ENCODE data around the gene CPNE1.

Gene CPNE1

DNA sequence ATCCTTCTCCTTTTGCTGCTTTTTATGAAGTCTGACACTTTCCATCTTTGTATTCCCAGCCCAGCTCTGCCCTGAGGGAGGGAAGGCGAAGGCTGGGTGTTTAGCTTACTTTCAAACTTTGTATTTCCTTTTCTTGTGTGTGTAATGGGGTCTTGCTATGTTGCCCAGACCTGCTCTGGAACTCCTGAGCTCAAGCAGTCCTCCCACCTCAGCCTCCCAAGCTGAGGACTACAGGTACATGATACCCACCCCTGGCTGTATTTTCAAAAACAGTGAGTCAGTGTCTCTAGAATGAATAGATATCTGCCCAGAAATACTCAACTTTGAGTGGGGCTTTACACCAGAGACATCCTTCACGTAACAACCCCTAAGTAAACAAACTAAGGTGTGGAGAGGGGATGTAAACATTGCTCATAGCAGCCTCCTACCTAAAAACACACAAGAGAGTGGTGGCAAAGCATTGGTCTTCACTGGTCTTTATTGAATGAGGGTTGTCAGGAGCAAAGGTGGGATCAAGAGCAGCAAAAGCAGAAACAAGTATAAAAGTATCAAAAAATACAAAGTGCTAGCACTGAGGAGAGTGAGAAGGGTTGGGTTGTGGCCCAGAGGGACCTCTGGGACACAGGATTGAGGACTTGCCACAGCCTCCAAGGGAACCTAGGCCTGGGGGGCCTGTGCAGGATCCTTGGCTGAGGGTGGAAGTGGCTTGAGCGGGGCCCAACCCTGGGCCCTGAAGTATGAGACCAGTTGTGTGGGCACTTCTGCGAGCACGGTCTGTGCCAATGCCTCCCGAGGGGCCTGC is 38.9 kb downstream of the CPNE1 start:
- Histone ChIP-seq H3K79me2 (ENCODE audit: control insufficient read depth, insufficient read depth, low read length, poor library complexity) (no peaks in the 10 kb centered on the region), H2BK120ac (ENCODE audit: insufficient read depth, low read length, poor library complexity) (no peak overlapping the region), H4K8ac (ENCODE audit: low read depth, low read length) (no peak overlapping the region), H3K23ac (ENCODE audit: low read length) (no peak overlapping the region), H3K14ac (ENCODE audit: low read length) (no peak overlapping the region), H3K18ac (ENCODE audit: low read length) (no peak overlapping the region), H2BK12ac (ENCODE audit: low read length) (no peak overlapping the region), H4K91ac (ENCODE audit: low read depth, low read length) (no peak overlapping the region), H3K27ac (ENCODE audit: low read depth, low read length) (no peak overlapping the region), H4K12ac (ENCODE audit: low read depth, low read length) (no peak overlapping the region), H2AFZ (ENCODE audit: insufficient read depth, low read length, poor library complexity) (no peak overlapping the region), H3K79me1 (ENCODE audit: low read length) (no peaks in the 10 kb centered on the region), H3K27me3 (ENCODE audit: insufficient read depth, low read length) (no peaks in the 10 kb centered on the region), H3K36me3 (ENCODE audit: control insufficient read depth in 1 of 2, insufficient read depth in 2 of 2, low read length in 2 of 2) (peaks cover 32 to 45% of the 10 kb centered on the region in 2 experiments), H3K4me2 (ENCODE audit: low read length) (no peak overlapping the region), H2AK5ac (ENCODE audit: low read length) (no peak overlapping the region), H3K9me3 (ENCODE audit: insufficient read depth, low read depth, low read length) (peaks cover 2% of the 10 kb centered on the region), H2BK5ac (ENCODE audit: low read depth, low read length, poor library complexity) (no peak overlapping the region), H3K4me1 (ENCODE audit: control insufficient read depth in 1 of 2, insufficient read depth in 2 of 2, low read length in 2 of 2) (no peaks in the 10 kb centered on the region), H3K9ac (ENCODE audit: low read length) (no peak overlapping the region), H3K4ac (ENCODE audit: low read depth, low read length) (no peak overlapping the region), H3K4me3 (ENCODE audit: low read depth, low read length) (no peak overlapping the region)
- DNase-seq, result no peak
- WGBS (ENCODE audit: extremely low coverage, insufficient coverage, insufficient read length), result no CpG with 5 or more reads among the region's 6 CpGs

DNA sequence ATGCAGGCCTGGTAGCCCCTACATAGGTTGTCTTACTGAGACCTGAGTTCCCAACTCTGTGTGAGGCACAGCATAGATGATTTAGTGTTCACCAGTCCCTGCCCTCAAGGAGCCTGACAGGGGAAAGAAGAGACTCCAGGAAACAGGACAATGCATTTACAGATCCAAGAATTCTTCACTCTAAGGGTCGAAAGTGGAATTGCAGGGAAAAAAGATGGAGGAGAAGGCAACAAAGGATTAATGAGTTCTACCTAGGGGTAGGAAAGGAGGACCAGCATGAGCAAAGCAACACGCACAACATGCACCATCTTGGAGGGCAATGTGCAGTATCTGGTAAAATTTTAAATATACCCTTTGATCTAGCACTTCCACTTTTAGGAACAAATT is 43.1 kb downstream of the CPNE1 start:
- H3K79me1 ChIP-seq (ENCODE audit: low read length), result no peaks in the 10 kb centered on the region
- no peak overlapping the region for H2AK5ac ChIP-seq (ENCODE audit: low read length)
- H3K18ac ChIP-seq (ENCODE audit: low read length), result no peak overlapping the region
- H3K4me3 ChIP-seq (ENCODE audit: low read depth, low read length), result no peak overlapping the region
- H2AFZ ChIP-seq (ENCODE audit: insufficient read depth, low read length, poor library complexity), result no peak overlapping the region
- H3K79me2 ChIP-seq (ENCODE audit: control insufficient read depth, insufficient read depth, low read length, poor library complexity), result no peaks in the 10 kb centered on the region
- H3K4ac ChIP-seq (ENCODE audit: low read depth, low read length), result no peak overlapping the region
- no peaks in the 10 kb centered on the region for H3K27me3 ChIP-seq (ENCODE audit: insufficient read depth, low read length)
- peaks cover 8 to 15% of the 10 kb centered on the region in 2 experiments for H3K4me1 ChIP-seq (ENCODE audit: control insufficient read depth in 1 of 2, insufficient read depth in 2 of 2, low read length in 2 of 2)
- DNase-seq, result no peak
- no peaks in the 10 kb centered on the region for H3K9me3 ChIP-seq (ENCODE audit: insufficient read depth, low read depth, low read length)
- no peak overlapping the region for H2BK120ac ChIP-seq (ENCODE audit: insufficient read depth, low read length, poor library complexity)
- WGBS (ENCODE audit: extremely low coverage, insufficient coverage, insufficient read length), result no CpG with 5 or more reads among the region's 2 CpGs
- no peak overlapping the region for H4K91ac ChIP-seq (ENCODE audit: low read depth, low read length)
- H3K27ac ChIP-seq (ENCODE audit: low read depth, low read length), result no peak overlapping the region
- H3K36me3 ChIP-seq (ENCODE audit: control insufficient read depth in 1 of 2, insufficient read depth in 2 of 2, low read length in 2 of 2), result peaks cover 11 to 15% of the 10 kb centered on the region in 2 experiments
- no peak overlapping the region for H4K8ac ChIP-seq (ENCODE audit: low read depth, low read length)
- no peak overlapping the region for H3K4me2 ChIP-seq (ENCODE audit: low read length)
- no peak overlapping the region for H4K12ac ChIP-seq (ENCODE audit: low read depth, low read length)
- no peak overlapping the region for H2BK5ac ChIP-seq (ENCODE audit: low read depth, low read length, poor library complexity)
- no peak overlapping the region for H3K23ac ChIP-seq (ENCODE audit: low read length)
- H2BK12ac ChIP-seq (ENCODE audit: low read length), result no peak overlapping the region
- no peak overlapping the region for H3K9ac ChIP-seq (ENCODE audit: low read length)
- no peak overlapping the region for H3K14ac ChIP-seq (ENCODE audit: low read length)

DNA sequence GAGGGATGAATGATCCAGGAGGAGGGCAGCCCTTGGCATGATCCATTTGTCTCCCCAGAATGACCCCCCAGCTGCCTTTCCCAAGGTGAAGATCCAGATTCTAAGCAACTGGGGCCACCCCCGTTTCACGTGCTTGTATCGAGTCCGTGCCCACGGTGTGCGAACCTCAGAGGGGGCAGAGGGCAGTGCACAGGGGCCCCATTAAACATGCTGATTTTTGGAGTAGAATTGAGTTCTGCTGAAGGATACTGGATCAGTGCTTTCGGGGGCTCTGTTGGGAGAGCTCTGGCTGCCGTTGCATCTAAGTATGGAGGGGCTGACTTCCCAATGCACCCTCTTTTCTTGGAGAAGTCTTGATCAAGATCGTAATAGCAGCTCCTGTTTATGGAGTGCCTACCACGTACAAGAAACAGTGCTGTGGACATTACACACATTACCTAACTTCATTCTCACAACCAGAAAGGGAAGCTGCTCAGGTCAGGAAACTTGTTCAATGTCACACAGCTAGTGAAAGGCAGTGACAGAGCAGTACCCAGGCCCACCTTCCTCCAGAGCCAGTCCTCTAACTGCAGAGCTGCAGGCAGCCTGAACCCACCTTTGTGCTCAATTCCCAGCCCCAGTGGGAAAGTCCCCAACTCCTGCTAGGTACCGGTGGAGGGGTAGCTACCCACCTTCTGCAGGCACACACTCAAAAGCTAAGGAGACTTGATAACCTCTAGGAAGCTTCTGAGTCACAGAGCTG is 43.7 kb downstream of the CPNE1 start:
- Histone ChIP-seq H2AFZ (ENCODE audit: insufficient read depth, low read length, poor library complexity) (no peak overlapping the region), H3K23ac (ENCODE audit: low read length) (no peak overlapping the region), H4K8ac (ENCODE audit: low read depth, low read length) (no peak overlapping the region), H3K4me1 (ENCODE audit: control insufficient read depth in 1 of 2, insufficient read depth in 2 of 2, low read length in 2 of 2) (peaks cover 8 to 15% of the 10 kb centered on the region in 2 experiments), H3K14ac (ENCODE audit: low read length) (no peak overlapping the region), H3K9me3 (ENCODE audit: insufficient read depth, low read depth, low read length) (no peaks in the 10 kb centered on the region), H2BK12ac (ENCODE audit: low read length) (no peak overlapping the region), H3K27me3 (ENCODE audit: insufficient read depth, low read length) (no peaks in the 10 kb centered on the region), H3K4me3 (ENCODE audit: low read depth, low read length) (no peak overlapping the region), H3K27ac (ENCODE audit: low read depth, low read length) (no peak overlapping the region), H3K36me3 (ENCODE audit: control insufficient read depth in 1 of 2, insufficient read depth in 2 of 2, low read length in 2 of 2) (peaks cover 5 to 9% of the 10 kb centered on the region in 2 experiments), H3K79me1 (ENCODE audit: low read length) (no peaks in the 10 kb centered on the region), H3K9ac (ENCODE audit: low read length) (no peak overlapping the region), H2AK5ac (ENCODE audit: low read length) (no peak overlapping the region), H2BK120ac (ENCODE audit: insufficient read depth, low read length, poor library complexity) (no peak overlapping the region), H4K12ac (ENCODE audit: low read depth, low read length) (no peak overlapping the region), H4K91ac (ENCODE audit: low read depth, low read length) (no peak overlapping the region), H2BK5ac (ENCODE audit: low read depth, low read length, poor library complexity) (no peak overlapping the region), H3K18ac (ENCODE audit: low read length) (no peak overlapping the region), H3K79me2 (ENCODE audit: control insufficient read depth, insufficient read depth, low read length, poor library complexity) (no peaks in the 10 kb centered on the region), H3K4me2 (ENCODE audit: low read length) (no peak overlapping the region), H3K4ac (ENCODE audit: low read depth, low read length) (no peak overlapping the region)
- DNase-seq, result no peak
- WGBS (ENCODE audit: extremely low coverage, insufficient coverage, insufficient read length), result no CpG with 5 or more reads among the region's 11 CpGs

DNA sequence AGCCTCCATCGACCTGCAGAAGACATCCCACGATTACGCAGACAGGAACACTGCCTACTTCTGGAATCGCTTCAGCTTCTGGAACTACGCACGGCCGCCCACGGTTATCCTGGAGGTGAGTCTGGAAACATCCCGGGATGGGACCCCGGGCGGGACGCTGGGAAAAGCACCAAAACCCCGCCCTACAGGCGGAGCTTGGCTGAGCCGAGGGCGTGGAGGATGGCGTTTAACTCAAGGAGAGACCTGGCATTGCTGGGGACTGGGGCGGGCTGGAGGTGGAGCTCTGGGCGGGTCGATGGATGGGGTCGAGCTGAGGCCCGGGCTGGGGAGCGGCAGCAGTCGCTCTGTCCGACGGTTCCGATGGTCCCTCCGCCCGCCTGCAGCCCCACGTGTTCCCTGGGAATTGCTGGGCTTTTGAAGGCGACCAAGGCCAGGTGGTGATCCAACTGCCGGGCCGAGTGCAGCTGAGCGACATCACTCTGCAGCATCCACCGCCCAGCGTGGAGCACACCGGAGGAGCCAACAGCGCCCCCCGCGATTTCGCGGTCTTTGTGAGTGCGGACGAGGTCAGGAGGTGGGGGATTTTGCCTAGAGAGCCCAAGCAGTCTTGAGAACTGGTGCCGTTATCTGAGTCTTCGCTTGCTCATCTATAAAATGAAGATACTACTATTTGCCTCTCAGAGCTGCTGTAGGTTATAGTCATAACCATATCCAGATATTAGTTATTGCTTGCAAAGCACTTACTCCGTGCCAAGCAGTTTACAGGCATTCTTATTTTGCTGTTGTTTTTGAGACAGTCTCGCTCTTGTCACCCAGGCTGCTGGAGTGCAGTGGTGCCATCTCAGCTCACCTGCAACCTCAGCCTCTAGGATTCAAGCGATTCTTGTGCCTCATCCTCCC is 45.3 kb downstream of the CPNE1 start:
- H3K4ac ChIP-seq (ENCODE audit: low read depth, low read length), result no peak overlapping the region
- peaks cover 0 to 3% of the 10 kb centered on the region in 2 experiments for H3K36me3 ChIP-seq (ENCODE audit: control insufficient read depth in 1 of 2, insufficient read depth in 2 of 2, low read length in 2 of 2)
- no peak overlapping the region for H2BK5ac ChIP-seq (ENCODE audit: low read depth, low read length, poor library complexity)
- no peaks in the 10 kb centered on the region for H3K79me2 ChIP-seq (ENCODE audit: control insufficient read depth, insufficient read depth, low read length, poor library complexity)
- H2BK12ac ChIP-seq (ENCODE audit: low read length), result no peak overlapping the region
- peak; percentile 78 to 81 for DNase-seq
- no peak overlapping the region for H3K14ac ChIP-seq (ENCODE audit: low read length)
- H3K79me1 ChIP-seq (ENCODE audit: low read length), result peaks cover 3% of the 10 kb centered on the region
- no peak overlapping the region for H3K27ac ChIP-seq (ENCODE audit: low read depth, low read length)
- peak overlapping the region; percentile 68 for H2AFZ ChIP-seq (ENCODE audit: insufficient read depth, low read length, poor library complexity)
- no peak overlapping the region for H4K8ac ChIP-seq (ENCODE audit: low read depth, low read length)
- H3K9ac ChIP-seq (ENCODE audit: low read length), result no peak overlapping the region
- H3K4me1 ChIP-seq (ENCODE audit: control insufficient read depth in 1 of 2, insufficient read depth in 2 of 2, low read length in 2 of 2), result peaks cover 11 to 20% of the 10 kb centered on the region in 2 experiments
- no peak overlapping the region for H3K23ac ChIP-seq (ENCODE audit: low read length)
- H4K91ac ChIP-seq (ENCODE audit: low read depth, low read length), result no peak overlapping the region
- H2AK5ac ChIP-seq (ENCODE audit: low read length), result no peak overlapping the region
- H3K9me3 ChIP-seq (ENCODE audit: insufficient read depth, low read depth, low read length), result no peaks in the 10 kb centered on the region
- H3K18ac ChIP-seq (ENCODE audit: low read length), result no peak overlapping the region
- no peaks in the 10 kb centered on the region for H3K27me3 ChIP-seq (ENCODE audit: insufficient read depth, low read length)
- peak overlapping the region; percentile 61 for H4K12ac ChIP-seq (ENCODE audit: low read depth, low read length)
- peak overlapping the region; percentile 66 for H3K4me3 ChIP-seq (ENCODE audit: low read depth, low read length)
- no CpG with 5 or more reads among the region's 49 CpGs for WGBS (ENCODE audit: extremely low coverage, insufficient coverage, insufficient read length)
- H3K4me2 ChIP-seq (ENCODE audit: low read length), result peak overlapping the region; percentile 87
- no peak overlapping the region for H2BK120ac ChIP-seq (ENCODE audit: insufficient read depth, low read length, poor library complexity)

Data from trophoblast cell (in vitro differentiated cells and primary cell).